DMS53 treated with DMSO at 0.1 percent for 48 hours (cell line): ENCODE results near the gene ASZ1.
"Not testable (repeated sequence)": the region's sequence is repeated elsewhere in the genome, so short reads cannot be mapped to it uniquely, and the experiment has no call there.

Experiments used
- DNase-seq: peaks from one replicate; lab custom pipeline; 2025; ENCODE audit not compliant: unreplicated experiment; lab: John Stamatoyannopoulos, UW

ASZ1 gene, protein sequence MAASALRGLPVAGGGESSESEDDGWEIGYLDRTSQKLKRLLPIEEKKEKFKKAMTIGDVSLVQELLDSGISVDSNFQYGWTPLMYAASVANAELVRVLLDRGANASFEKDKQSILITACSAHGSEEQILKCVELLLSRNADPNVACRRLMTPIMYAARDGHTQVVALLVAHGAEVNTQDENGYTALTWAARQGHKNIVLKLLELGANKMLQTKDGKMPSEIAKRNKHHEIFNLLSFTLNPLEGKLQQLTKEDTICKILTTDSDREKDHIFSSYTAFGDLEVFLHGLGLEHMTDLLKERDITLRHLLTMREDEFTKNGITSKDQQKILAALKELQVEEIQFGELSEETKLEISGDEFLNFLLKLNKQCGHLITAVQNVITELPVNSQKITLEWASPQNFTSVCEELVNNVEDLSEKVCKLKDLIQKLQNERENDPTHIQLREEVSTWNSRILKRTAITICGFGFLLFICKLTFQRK

DNA sequence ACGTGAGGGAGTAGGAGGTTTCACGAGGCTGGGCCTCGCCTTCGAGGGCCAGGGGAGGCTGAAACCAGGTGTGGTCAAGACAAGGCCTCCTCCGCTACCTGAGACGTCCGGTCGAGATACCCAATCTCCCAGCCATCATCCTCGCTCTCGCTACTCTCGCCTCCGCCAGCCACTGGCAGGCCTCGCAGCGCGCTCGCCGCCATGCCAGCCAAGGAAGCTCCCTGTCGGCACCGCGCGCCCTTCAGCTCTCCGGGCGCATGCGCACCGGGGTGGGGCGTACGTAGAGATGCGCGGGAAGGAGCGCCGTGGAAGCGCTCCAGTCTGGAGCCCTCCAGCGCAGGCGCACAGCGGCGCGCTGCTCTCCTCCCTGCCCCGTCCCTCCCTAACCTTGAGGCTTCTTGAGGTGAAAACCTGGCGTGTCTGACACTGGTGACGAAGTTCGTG lies at the start of gene ASZ1:
ASZ1 (minus strand) TSS at position 236 of the 444 bp plus-strand sequence; CDS start at position 203, 33 bp downstream.
- no peak for DNase-seq

DNA sequence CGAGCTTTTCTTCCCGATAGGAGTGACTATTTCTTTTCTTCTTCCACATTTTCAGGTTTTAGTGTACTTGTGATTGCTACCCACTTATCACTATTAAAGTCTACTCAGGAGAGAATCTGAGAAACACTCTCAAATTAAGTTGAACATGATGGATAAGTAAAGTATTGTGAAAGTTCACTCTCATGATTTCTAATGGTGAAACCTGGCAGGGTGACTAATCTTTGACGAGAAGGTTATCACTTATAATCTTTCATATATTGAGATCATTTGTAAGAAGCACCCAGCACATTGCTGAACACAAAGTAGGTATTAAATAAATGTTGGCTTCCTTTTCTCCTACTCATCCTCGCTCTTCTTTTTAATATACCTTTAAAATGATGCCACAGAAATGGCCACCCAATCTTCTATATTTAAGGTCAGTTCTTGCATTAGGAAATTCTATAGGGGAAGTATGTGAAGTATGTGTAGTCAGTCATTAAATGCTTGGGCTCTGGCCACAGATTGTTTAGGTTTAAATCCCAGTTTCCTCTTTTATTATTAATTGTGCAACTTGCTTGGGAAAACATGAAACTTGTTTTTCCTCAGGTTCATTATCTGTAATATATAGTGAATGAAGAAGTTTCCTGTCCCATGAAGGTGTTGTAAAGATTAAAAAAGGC lies 49.4 kb upstream of the ASZ1 start:
- no peak for DNase-seq

DNA sequence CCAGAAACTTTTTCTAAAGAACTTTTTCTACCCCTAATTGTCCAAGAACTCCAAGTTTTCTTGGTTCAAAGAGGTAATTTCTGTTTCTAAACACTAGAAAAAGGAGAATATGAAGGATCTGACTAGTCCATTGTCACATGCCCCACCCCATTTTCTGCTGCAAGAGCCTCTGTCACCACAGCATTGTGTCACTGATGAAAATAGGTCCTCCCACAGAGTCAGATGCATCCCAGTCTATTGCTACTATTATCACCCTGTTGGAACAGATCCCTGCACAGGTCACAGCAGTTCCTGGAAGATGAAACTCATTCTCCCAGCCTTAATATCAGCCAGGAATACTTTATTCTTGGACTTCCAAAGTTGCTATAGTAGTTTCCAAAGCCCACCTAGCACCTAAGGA lies 45.0 kb upstream of the ASZ1 start:
- DNase-seq: no peak

GRCh38 chr7:117470777-117471176 lies 43.5 kb upstream of the ASZ1 start:
- no peak for DNase-seq

- DNase-seq: no peak
Measured at GRCh38 chr7:117468174-117468573, 40.9 kb upstream of the ASZ1 start.

GRCh38 chr7:117460815-117461214 lies 33.5 kb upstream of the ASZ1 start:
- DNase-seq: not testable (repeated sequence)

GRCh38 chr7:117459735-117460134 lies 32.4 kb upstream of the ASZ1 start:
- DNase-seq: no peak

GRCh38 chr7:117458977-117459583 lies 31.8 kb upstream of the ASZ1 start:
- DNase-seq: peak; percentile 73

- no peak for DNase-seq
Measured at GRCh38 chr7:117448655-117449054, 21.4 kb upstream of the ASZ1 start.

DNA sequence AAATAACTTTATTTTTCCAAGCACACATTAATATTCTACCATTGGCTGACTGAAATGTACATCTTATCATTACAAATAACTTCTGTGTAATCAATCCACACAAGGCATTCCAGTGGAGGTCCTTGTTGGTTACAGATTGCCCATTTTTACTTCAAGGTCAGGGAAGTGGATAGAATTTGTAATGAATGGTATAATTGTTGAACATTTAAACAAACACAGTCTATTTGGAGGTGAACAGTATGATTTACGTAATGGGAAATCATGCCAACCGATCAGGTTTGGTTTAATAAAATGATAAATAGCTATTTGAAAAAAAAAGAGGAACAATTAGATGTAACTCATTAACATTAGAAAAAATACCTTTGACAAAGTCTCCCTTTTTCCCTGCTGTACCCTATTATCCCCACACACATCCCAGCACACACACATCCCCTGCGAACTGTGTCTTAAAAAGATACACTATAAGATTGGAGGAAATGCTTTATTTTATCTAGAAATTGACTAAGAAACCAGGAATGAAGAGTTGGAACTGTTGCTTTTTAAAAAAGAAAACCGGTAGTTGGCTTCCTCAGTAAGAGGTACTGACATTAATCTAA lies 19.0 kb upstream of the ASZ1 start:
- no peak for DNase-seq

DNA sequence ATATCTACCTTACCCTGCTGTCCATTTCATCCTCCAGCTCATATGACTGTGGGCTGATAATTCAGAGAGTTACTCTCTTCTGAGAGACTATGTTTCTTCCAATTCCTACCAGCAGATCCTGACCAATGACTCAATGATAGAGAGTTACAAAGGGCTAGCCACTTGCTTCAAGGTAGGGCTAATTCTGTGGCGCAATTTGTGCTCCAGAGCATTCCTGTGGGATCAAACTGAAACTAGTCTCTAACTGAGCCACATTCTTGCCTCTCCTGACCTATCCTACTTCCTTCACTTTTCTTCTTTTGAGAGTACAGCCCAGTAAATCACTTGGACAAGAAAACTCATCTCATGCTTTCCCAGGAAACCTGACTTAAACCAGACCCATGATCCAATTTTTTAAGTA lies 17.9 kb upstream of the ASZ1 start:
- DNase-seq: no peak

GRCh38 chr7:117444646-117445045 lies 17.4 kb upstream of the ASZ1 start:
- DNase-seq: no peak

- peak; percentile 20 for DNase-seq
Measured at GRCh38 chr7:117435475-117436043, 8.3 kb upstream of the ASZ1 start.

- no peak for DNase-seq
Measured at GRCh38 chr7:117424090-117424829, 3.0 kb downstream of the ASZ1 start.

DNA sequence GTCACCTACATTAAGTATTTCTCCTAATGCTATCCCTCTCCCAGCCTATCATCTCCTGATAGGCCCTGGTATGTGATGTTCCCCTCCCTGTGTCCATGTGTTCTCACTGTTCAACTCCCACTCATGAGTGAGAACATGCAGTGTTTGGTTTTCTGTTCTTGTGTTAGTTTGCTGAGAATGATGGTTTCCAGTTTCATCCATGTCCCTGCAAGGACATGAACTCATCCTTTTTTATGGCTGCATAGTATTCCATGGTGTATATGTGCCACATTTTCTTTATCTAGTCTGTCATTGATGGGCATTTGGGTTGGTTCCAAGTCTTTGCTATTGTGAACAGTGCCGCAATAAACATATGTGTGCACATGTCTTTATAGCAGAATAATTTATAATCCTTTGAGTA lies 12.7 kb downstream of the ASZ1 start:
- DNase-seq: not testable (repeated sequence)

DNA sequence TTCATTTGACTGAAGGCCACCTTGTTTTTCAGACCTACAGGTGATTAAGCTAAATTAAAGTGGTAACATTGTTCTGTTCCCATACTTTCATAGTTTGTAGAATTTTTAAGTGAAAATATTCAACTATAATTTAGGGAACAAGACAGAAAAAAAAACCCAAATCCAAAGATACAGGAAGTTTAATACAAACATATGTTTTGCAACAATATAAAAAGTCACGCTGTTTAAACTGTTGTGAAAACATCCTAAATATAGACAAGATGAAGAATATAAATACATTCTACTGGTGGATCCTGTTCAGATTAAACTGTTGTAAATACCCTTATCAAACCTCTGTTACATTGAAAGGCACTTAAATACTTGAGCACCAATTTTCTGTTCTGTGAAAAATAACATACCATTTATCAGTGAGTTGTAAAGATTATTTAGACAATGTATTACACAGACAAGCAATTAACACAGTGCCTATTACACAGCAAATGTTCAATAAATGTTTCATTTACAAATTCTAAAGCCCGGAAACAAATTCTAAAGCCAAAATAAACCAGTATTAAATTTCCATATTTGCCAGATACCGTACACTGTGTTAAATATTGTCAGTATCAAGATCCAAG lies 14.2 kb downstream of the ASZ1 start:
- DNase-seq: no peak

- DNase-seq: no peak
Measured at GRCh38 chr7:117412390-117412789, 14.9 kb downstream of the ASZ1 start.

GRCh38 chr7:117411539-117411938 lies 15.8 kb downstream of the ASZ1 start:
- DNase-seq: no peak

DNA sequence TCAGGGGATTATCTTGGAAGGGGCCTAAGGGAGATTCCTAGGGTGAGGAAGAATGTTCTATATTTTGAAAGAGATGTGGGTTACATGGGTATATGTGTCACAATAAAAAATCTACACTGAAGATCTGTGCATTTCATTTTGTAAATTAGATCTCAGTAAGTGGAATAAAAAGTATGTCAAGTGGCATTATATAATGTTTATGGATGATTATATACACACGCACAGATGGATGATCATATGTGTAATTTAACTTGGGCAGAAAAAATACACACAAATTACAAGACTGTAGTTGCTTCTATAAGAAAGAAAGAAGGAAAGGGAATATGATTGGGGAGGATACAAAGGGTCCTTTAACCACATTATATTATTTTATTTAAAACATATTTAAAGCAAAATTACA lies 18.5 kb downstream of the ASZ1 start:
- no peak for DNase-seq

GRCh38 chr7:117405519-117405918 lies 21.8 kb downstream of the ASZ1 start:
- no peak for DNase-seq
